Right atrium auricular region (tissue), 2 donors: Measurements from ENCODE around the gene VAMP5. TPM values are rescaled to one million over a fixed set of nuclear protein-coding genes. Genes with fewer than 3 reads are reported as not detected.

ENCODE experiments used
- DNase-seq: peaks from one replicate; pipeline ENCODE4 v3.0.0-alpha.2; 2019; ENCODE audit warnings: low spot score
- H3K27ac ChIP-seq, 2 donors: fragments of 200-600 bp; sonication (generic); 1 replicate in 1 of 2; 2 replicates in 1 of 2; pipeline ENCODE4 v1.5.1; 2016 to 2019
- H3K27me3 ChIP-seq, 2 donors: fragments of 200-600 bp; sonication (generic); one replicate each; pipeline versions ENCODE4 v1.5.1 to v1.6.0; 2017 to 2019
- H3K36me3 ChIP-seq: fragments of 200-600 bp; sonication (generic); one replicate; pipeline ENCODE4 v1.5.1; 2016
- H3K4me1 ChIP-seq, 2 donors: fragments of 200-600 bp; sonication (generic); one replicate each; pipeline versions ENCODE4 v1.5.1 to v1.6.0; 2017 to 2019
- H3K4me3 ChIP-seq, 2 donors: fragments of 200-600 bp; sonication (generic); 1 replicate in 1 of 2; 2 replicates in 1 of 2; pipeline ENCODE4 v1.5.1; 2017 to 2019; ENCODE audit warnings: mild to moderate bottlenecking in 1 of 2, moderate library complexity in 1 of 2
- H3K9me3 ChIP-seq, 2 donors: fragments of 200-600 bp; sonication (generic); one replicate each; pipeline ENCODE4 v1.5.1; 2019
- CTCF ChIP-seq, 2 donors: fragments of 200-600 bp; sonication (generic); IDR thresholded peaks; one replicate each; pipeline ENCODE4 v1.5.1; 2019; ENCODE audit warnings: antibody characterized with exemption in 2 of 2
- total RNA-seq, 2 donors: library from RNA; depleted of rRNA; stranded (reverse); fragments of >200 nt; gene quantifications; one replicate each; pipeline ENCODE4 v1.1.0, GENCODE V29; 2016

VAMP5 gene
- total RNA-seq, result 10 to 100 TPM; 37.2 to 61.7 TPM

GRCh38 chr2:85584354-85584856, at the start of gene VAMP5:
Gene VAMP5, plus strand, starts transcription at chr2:85584431. Its CDS starts 60 bp downstream, at chr2:85584491.
- H3K27me3 ChIP-seq, result no peaks in the 10 kb centered on the region
- no peaks in the 10 kb centered on the region for H3K9me3 ChIP-seq
- no peak for DNase-seq
- H3K4me3 ChIP-seq, result peak within 1 kb of the TSS; percentile 63 to 68
- H3K4me1 ChIP-seq, result peaks cover 4 to 63% of the 10 kb centered on the region in 2 donors
- no peak for TF ChIP-seq CTCF (IDR thresholded peaks at IDR 0.05)
- H3K27ac ChIP-seq, result peak within 1 kb of the TSS; percentile 90 to 98
- H3K36me3 ChIP-seq, result no peaks in the 10 kb centered on the region

- Histone ChIP-seq H3K9me3 (no peaks in the 10 kb centered on the region), H3K27me3 (no peaks in the 10 kb centered on the region), H3K36me3 (no peaks in the 10 kb centered on the region), H3K27ac (peak overlapping the region in 1 of 2 donors; percentile 25), H3K4me3 (no peak overlapping the region), H3K4me1 (peaks cover 0 to 9% of the 10 kb centered on the region in 2 donors)
- no peak for TF ChIP-seq CTCF (IDR thresholded peaks at IDR 0.05)
- DNase-seq, result no peak
These were observed 49.4 kb upstream of the VAMP5 start for GRCh38 chr2:85534881-85535280.

- peaks cover 0 to 22% of the 10 kb centered on the region in 2 donors for H3K4me1 ChIP-seq
- H3K27ac ChIP-seq, result peak overlapping the region; percentile 99
- H3K4me3 ChIP-seq, result no peak overlapping the region
- peaks cover 12% of the 10 kb centered on the region for H3K36me3 ChIP-seq
- no peak for TF ChIP-seq CTCF (IDR thresholded peaks at IDR 0.05)
- H3K9me3 ChIP-seq, result no peaks in the 10 kb centered on the region
- DNase-seq, result no peak
- H3K27me3 ChIP-seq, result no peaks in the 10 kb centered on the region
These were observed 47.8 kb upstream of the VAMP5 start for GRCh38 chr2:85536479-85536878.

GRCh38 chr2:85537600-85538506, 46.4 kb upstream of the VAMP5 start:
- TF ChIP-seq CTCF (IDR thresholded peaks at IDR 0.05), result peak in 1 of 2 donors; percentile 34
- peaks cover 25% of the 10 kb centered on the region for H3K36me3 ChIP-seq
- peak; percentile 65 for DNase-seq
- H3K27ac ChIP-seq, result peak overlapping the region; percentile 99
- peak overlapping the region; percentile 87 to 98 for H3K4me3 ChIP-seq
- no peaks in the 10 kb centered on the region for H3K27me3 ChIP-seq
- H3K4me1 ChIP-seq, result peaks cover 3 to 34% of the 10 kb centered on the region in 2 donors
- no peaks in the 10 kb centered on the region for H3K9me3 ChIP-seq

- peaks cover 3 to 43% of the 10 kb centered on the region in 2 donors for H3K4me1 ChIP-seq
These were observed 45.5 kb upstream of the VAMP5 start, which contains the start of gene MAT2A for GRCh38 chr2:85538507-85539360. Gene MAT2A, plus strand, starts transcription at chr2:85539168. Its CDS starts 120 bp downstream, at chr2:85539288.

More at GRCh38 chr2:85538507-85539360, 45.5 kb upstream of the VAMP5 start, which contains the start of gene MAT2A:
- H3K27ac ChIP-seq, result peak within 1 kb of the TSS; percentile 99
- peak; percentile 58 to 83 for TF ChIP-seq CTCF (IDR thresholded peaks at IDR 0.05)
- H3K4me3 ChIP-seq, result peak within 1 kb of the TSS; percentile 87 to 98
- H3K9me3 ChIP-seq, result no peaks in the 10 kb centered on the region
- peak; percentile 94 for DNase-seq
- H3K36me3 ChIP-seq, result peaks cover 34% of the 10 kb centered on the region
- no peaks in the 10 kb centered on the region for H3K27me3 ChIP-seq
